IPS-NIHi11 (cell line): ENCODE data around the gene TNPO2.

Source experiments
- DNase-seq: peaks from one replicate; pipeline ENCODE4 v3.0.0; 2012; ENCODE audit warnings: mixed read lengths, low spot score

The TNPO2 gene

DNA sequence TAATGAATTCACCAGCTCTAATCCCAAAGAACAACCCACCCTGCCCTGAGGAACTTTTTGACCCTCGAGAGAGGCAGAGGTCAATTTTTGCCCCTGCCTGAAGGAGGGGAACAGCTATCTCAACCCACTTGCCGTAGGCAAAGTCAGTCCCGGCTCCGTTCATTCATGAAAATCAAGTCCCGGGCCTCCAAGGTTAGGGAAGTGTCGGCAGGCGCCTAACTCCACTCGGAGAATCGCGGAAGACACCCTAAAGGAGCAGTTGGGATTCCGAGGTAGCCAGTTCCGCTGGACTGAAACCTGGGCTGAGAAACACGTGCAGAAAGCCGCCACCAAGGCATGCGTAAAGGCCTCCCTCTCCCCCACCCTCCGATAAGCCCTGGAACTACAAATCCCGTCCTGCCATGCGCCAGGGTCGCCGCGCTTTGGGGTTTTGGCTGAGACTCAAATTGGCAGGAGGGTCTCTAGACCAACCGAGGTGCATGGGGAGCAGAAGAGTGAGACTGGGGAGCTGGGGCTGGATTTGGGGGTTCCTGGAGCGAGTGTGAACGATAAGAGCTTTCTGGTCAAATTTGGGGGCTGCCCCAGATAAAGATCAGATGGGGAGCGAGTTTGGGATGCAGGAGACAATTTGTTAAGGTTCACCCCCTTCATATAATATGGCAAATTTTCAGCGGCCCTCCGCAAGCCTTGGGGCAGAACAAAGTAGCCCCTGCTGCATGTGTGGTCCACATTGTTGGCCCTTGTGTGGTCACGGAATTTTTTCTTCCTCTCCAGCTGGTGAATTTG, at the start of gene TNPO2:
Gene TNPO2, minus strand, starts transcription at position 292 of the 786 bp plus-strand sequence. CDS start 2,955 bp downstream, outside the sequence.
- DNase-seq: peak; percentile 74

DNA sequence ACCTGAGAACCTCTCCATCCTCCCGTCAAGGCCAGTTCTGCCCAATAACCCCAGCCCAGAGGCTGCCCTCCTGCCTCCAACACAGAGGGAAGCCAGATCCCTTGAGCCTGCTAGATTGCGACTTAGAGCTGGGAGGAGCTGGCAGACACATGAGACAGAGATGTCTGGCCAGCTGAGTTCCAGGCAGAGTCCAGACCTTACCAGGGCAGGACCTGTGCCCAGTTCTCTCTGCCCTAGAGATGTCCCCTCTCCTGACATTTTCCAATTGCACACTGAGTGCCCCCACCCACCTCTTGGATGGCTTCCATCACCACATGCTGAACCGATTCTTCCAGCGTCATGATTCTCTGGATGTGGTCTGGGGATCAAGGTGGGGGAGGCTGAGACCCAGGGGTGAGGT, 48.6 kb upstream of the TNPO2 start:
- DNase-seq: no peak

DNA sequence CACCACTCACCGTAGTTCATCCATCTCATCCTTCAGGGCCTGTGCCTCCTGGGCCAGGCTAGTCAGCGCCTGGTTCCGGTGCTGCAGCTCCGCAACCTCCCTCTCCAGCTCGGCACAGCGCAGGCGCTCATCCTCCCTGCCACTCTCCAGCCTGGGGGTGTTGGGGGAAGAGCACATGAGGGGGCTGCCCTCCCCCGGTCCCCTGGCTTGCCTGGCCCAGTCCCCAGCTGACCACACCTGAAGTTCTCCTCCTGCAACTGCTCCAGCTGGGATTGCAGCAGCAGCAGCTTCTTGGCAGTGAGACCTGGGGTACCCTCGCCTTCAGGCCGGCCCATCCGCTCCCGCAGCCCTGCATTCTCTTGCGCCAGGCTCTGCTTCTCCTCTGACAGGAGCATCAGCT, 47.2 kb upstream of the TNPO2 start:
- DNase-seq: no peak

DNA sequence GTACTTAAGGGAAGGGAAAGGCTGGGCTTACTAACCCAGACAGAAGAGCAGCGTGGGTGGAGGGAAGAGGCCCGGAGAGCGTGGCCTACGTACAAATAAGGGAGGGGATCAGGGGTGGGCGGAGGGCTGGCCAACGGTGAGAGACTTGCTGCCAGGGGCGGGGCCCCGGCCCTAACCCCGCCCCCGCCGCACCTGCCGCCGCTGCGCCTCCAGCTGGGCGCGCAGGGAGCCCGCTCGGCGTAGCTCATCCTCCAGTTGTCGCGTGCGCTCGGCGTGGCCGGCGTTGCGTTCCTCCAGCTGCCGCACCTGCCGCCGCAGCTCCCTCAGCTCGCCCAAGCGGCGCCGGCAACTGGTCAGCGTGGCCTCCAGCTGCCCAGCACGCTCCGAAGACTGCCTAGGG, 46.0 kb upstream of the TNPO2 start:
- DNase-seq: peak; percentile 86

DNA sequence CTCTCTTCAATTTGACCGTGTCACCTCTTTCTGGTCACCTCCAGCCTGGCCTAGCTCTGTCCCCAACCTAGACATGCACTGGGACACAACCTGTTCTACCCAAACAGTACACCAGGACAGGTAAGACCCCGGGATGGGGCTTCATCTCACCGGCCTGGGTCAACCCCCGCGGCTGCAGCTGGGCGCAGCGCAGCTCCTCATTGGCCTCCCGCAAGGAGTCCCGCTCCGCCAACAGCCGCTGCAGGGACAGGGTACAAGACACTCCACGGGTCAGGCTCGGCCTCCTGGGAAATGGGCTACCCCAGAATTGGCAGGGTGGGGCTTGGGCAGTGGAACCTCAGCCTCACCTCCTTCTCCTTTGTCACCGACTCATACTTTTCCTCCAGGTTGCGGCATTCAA, 43.9 kb upstream of the TNPO2 start:
- DNase-seq: no peak

DNA sequence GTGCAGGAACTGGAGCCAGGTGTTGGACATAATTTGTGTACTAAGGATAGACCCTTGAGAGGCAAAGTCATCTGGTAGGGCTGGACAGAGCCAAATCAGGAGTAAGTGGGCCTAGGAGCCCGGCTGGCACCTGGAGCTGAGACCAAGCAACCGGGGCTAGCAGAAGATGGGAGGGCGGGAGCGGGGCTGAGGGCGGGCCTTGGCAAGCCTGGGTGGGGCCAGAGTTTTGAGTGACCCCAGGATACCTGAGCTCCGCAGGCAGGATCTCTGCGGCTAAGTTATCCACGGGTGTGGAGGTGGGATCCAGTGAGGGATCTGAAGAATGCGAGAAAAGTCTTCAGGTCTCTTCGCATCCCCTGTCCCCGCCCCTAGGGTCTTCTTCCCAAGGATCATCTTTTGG, 43.4 kb upstream of the TNPO2 start:
- DNase-seq: no peak

DNA sequence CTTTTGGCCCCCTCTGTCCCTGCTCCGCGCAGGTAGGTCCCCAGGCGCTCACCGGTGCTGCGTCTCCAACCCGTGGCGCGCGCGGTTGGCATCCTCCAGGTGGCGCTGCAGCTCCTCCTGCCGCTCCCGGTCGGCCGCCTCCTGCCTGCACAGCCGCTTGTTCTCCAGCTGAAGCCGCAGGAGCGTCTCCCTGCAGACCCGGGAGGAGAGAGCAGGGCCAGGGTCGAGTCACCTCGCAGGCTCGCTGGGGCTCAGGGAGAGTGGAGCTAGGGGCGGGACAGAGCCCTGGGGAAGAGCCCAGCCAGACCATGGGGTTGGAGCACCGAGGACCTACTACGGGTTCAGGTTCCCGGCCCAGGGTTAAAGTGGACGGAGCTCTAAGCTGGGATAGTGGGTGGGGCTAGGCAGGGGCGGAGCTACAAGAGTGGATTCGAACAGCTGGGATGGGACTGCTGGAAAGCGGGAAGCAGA, 42.4 kb upstream of the TNPO2 start:
- peak; percentile 85 for DNase-seq

DNA sequence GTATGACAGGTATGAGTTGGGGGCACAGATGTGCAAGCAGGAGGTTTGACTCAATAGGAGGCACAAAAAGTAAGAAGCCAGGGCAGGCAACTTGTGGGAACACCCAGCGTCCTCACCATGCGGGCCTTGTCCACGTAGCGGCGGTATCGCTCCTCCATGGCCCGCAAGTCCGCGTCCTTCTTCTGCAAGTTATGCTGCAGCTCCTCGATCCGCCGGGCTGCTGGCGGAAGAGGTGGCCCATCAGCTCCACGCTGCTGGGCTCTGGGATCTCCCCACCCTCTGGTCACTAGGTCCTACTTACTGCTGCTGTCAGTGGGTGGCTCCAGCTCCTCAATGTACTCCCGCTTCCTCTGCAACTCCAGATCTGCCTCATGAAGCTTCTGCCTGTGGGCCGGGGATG, 41.0 kb upstream of the TNPO2 start:
- DNase-seq: no peak

DNA sequence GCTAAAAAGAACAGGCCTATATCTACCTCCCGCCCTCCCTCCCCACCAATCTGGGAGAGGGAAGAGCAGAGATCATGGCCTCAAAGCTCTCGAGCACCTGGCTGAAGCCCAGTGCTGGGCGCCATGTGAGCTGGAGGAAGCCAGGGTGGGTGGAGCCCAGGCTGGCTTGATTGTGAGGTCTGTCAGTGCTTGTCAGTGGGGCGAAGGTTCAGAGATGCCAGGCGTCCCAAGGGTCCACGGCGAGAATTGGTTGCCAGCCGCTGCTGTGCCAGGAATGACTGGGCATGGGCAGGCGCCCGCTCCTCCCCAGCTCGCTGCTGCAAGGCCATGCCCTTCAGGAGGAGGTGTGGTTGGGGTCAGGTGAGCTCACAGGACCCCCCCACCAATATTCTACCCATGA, 39.4 kb upstream of the TNPO2 start:
- DNase-seq: no peak

DNA sequence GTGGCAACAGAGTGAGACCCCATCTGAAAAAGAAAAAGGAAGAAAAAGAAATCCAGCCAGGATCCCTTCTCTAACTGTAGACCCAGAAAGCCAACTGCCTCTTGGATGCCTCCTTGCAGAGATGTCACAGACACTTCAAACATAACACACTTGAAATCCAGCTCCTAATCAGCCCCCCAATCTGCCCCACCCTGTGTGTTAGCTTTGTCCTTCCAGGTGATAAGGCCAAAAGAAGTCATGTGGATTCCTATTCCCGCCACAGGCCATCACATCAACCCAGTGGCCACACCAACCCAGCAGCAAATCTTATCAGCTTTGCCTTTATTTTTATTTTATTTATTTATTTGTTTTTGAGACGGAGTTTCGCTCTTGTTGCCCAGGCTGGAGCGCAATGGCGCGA, 36.0 kb upstream of the TNPO2 start:
- DNase-seq: no peak

DNA sequence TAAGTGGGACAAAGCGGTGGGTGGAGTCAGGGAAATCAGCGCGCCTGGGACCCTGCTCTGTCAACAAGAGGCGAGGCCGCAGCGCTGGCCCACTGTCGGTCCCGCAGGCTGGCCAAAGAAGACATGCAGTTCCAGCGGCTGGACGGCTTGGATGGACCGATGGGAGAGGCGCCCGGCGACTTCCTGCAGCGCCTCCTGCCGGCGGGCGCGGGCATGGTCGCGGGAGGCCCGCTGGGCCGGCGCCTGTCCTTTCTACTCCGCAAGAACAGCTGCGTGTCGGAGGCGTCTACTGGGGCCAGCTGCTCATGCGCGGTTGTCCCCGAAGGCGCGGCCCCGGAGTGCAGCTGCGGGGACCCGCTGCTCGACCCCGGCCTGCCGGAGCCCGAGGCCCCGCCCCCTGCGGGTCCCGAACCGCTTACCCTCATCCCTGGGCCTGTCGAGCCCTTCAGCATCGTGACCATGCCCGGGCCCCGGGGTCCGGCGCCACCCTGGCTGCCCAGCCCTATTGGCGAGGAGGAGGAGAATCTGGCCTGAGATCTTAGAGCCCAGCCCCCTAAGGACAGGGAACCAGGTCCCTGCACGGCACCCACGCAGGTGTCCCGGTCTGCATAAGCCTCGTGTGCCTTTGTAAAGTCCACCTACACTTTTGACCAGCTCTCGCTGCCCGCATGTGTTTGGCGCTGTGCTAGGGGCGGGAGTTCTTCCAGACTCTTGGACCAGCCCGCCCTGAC, 34.0 kb upstream of the TNPO2 start:
- peak; percentile 94 for DNase-seq

DNA sequence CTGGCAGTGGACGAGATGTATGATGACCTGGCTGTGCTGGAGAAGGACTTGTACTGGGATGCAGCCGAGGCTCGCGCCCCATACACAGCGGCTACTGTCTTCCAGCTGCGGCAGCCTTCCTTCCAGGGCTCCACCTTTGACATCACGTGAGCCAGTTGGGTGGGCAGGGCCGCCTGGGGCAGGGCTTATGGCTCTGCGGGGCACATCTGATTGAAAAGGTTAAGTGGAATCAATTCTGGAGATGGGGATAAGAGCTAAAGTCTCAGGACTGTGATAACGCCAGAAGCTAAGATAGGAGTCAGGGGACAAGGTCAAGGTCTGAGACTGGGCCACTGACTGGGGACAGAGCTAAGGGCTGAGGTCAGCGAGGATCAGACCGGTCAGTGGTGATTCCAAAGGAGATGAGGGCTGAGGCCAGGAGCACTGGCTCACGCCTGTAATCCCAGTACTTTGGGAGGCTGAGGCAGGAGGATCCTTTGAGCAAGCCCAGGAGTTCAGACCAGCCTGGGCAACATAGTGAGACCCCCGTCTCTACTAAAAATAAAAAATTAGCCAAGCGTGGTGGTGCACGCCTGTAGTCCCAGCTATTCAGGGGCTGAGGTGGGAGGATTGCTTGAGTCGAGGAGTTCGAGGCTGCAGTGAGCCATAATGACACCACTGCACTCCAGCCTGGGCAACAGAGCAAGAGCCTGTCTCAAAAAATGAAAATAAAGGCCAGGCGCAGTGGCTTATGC, 32.6 kb upstream of the TNPO2 start:
- no peak for DNase-seq

DNA sequence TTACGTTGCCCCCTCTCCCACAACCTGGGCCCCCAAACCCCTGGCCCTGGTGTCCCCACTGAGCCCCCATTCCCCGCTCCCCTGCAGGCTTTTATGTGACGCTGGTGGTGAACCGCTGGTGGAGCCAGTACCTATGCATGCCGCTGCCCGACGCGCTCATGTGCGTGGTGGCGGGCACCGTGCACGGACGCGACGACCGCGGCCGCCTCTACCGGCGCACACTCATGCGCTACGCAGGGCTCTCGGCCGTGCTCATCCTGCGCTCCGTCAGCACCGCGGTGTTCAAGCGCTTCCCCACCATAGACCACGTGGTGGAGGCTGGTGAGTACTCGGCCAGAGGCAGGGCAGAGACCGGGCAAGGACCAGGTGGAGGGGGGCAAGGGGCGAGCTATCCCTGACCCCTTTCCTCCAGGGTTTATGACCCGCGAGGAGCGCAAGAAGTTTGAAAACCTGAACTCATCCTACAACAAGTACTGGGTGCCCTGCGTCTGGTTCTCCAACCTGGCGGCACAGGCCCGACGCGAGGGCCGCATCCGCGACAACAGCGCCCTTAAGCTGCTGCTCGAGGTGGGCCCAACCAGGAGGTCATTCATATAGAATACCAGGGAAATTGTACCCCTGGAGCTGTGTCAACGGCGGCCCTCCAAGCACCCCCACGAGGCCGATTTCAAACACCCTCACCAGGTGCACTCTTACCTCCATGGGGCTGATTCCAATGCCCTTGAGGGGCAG, 30.9 kb upstream of the TNPO2 start:
- no peak for DNase-seq

DNA sequence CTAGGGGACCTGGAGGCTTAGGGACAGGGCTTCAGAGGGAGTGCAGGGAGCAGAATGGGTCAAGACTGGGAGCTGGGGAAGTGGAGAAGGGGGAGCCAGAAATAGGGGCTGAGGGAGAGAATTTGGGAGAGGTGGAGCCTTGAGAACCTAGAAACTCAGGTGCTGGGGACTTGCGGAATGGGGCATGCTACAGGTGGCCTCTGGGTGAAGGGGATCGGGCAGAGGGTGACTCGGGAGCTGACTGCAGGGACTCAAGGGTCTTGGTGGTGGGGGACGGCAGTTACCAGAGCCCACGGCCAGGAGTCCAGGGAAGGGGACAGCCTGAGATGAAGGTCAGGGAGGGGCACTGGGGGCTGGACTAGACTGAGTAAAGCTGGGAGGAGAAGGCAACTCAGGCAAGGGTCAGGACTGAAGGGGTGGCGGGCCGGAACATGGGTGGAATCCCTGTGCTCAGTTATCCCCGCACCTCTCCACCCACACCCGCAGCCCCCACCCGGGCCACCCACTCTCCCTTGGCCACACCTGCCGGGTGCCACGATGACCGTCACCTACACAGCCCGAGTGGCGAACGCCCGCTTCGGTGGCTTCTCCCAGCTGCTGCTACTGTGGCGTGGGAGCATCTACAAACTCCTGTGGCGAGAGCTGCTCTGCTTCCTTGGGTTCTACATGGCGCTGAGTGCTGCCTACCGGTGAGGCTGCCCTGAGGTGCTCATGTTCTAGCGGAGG, 28.5 kb upstream of the TNPO2 start:
- no peak for DNase-seq

DNA sequence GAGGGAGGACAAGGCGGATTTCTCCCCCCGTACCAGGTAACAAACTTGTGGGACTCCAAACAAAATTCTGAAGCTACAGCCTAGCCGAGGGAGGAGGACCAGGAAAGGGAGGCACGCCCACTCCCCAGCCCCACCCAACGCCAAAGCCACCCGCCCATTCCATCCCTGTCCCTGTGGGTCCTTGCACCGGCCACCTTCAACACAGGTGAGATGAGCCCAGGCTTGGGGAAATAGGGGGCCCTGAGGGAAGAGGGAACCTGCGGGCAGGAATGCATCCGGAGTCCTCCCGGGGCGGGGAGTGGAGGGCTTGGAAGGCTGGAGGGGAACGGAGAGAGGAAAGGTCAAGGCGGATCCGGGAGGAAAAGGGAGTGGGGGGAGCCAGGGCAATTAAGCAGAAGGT, 27.9 kb upstream of the TNPO2 start, which contains the start of gene BEST2:
Gene BEST2, plus strand, starts transcription at position 157 of the 400 bp plus-strand sequence. CDS start 802 bp downstream, outside the sequence.
- peak; percentile 65 for DNase-seq

DNA sequence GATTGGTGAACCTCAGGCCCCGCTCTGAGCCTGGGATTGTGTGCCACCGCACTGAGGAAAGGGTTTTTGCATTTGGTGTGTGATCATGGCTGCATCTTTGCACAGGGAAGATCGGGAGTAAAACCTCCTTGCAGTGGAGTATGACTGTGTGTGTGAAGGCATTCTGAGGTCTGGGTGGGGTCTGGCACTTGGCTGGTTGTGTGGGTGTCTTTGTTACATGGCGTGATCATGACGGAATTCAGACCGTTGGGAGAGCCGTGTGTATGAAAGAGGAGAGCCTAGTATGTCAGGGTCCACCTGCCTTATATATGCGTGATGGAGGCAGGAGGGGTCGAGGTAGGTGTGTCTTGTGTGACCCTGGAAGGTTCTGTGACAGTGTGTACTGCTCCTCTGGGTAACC, 27.1 kb upstream of the TNPO2 start:
- no peak for DNase-seq

DNA sequence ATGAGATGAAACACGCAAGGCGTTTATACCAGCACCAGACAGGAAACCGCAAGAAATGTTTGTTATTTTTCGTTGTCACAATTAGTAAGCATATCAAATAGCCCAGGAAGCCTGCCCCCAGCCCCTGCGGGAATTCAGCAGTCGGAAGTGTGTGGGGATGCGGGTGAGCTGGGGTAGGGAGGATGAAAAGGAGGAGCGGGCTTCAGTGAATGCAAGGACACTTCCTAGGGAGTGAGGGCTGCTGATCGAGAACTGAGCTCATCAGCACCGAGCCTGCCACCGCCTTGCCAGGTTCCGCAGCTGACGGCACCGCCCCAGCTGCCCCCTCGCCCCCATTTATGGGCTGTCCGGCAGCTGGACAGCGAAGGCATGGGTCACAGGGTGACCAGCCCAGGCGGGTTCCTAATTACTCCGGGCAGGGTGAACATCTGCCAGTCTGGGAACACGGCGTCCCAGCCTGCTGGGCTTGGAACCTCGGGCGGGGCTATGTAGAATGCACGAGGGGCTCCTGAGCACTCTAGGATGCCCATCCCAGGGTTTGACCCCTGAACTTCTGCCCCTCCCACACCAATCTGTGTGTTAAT, 26.3 kb upstream of the TNPO2 start:
- DNase-seq: no peak

DNA sequence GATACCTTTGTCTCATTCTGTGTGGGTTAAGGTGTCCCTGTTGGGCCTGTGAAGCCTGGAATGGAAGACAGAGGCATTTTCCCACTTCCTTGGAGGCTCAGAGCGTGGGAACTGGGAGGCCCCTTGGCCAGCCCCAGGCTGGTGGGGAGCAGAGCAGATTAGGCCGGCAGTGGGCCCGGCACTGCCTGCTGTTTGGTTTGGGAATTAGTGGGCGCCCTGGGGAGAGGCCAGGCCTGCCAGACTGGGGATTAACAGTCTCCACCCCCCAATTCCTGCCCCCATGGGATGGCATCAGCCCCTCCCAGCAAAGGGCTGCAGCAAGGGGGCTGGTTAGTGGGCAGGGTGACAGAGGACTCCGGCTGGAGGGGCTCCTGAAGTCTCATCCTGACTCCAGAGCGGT, 24.8 kb upstream of the TNPO2 start:
- no peak for DNase-seq

DNA sequence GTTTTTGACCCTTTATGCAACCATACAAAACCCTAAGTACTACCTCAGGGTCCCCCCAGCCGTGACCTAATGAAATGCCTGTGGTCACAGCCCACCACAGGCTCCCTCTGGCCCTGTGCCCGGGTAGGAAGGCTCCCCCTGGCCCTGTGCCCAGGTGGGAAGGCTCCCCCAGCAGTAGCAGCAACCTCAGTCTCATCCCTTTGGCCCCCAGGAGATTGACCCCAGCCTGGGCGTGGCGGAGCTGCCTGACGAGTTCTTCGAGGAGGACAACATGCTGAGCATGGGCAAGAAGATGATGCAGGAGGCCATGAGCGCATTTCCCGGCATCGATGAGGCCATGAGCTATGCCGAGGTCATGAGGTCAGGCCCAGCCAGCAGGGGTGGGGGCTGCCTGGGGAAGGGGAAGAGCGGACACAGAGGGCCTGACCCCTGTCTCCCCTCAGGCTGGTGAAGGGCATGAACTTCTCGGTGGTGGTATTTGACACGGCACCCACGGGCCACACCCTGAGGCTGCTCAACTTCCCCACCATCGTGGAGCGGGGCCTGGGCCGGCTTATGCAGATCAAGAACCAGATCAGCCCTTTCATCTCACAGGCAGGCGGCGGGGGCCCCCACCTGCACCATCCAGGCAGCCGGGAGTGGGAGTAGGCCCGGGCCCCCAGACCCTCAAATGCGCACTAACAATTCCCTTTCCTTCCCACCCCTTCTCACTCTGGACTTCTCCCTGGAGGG, 21.6 kb upstream of the TNPO2 start:
- DNase-seq: no peak

DNA sequence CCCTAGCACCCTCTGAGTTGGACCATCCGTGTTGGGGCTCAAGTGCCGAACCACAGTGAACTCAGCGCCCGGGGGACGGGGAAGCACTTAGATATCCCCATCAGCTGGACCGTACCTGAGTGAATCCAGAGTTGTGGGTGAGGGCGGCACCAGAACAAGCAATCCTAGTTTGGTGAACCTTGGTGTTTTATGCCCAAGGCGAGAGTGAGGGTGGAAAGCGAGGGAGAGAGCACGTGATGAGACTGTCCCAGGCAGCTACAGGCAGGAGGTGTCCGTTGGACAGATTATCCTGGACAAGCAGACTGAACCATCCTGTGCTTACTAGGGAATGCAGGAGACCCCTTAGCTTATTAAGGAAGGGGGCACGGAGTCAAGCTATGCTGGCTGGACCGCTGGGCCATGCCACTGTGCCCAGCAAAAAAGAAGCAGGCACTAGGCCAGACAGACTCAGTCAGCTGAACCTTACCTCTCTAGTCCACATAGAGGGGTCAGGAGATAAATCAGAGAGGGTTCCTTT, 14.2 kb upstream of the TNPO2 start:
- DNase-seq: no peak
